ENCODE data around the gene TMEM229A.
"Not testable (repeated sequence)": the region's sequence is repeated elsewhere in the genome, so short reads cannot be mapped to it uniquely, and the experiment has no call there.

DNA sequence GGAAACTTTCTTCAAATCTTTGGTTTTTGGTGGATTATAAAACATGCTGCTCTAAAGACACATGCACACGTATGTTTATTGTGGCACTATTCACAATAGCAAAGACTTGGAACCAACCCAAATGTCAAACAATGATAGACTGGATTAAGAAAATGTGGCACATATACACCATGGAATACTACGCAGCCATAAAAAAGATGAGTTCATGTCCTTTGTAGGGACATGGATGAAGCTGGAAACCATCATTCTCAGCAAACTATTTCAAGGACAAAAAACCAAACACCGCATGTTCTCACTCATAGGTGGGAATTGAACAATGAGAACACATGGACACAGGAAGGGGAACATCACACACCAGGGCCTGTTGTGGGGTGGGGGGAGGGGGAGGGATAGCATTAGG is 8.5 kb downstream of the TMEM229A start:
- TF ChIP-seq, protein P1, sequence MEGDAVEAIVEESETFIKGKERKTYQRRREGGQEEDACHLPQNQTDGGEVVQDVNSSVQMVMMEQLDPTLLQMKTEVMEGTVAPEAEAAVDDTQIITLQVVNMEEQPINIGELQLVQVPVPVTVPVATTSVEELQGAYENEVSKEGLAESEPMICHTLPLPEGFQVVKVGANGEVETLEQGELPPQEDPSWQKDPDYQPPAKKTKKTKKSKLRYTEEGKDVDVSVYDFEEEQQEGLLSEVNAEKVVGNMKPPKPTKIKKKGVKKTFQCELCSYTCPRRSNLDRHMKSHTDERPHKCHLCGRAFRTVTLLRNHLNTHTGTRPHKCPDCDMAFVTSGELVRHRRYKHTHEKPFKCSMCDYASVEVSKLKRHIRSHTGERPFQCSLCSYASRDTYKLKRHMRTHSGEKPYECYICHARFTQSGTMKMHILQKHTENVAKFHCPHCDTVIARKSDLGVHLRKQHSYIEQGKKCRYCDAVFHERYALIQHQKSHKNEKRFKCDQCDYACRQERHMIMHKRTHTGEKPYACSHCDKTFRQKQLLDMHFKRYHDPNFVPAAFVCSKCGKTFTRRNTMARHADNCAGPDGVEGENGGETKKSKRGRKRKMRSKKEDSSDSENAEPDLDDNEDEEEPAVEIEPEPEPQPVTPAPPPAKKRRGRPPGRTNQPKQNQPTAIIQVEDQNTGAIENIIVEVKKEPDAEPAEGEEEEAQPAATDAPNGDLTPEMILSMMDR (IDR thresholded peaks at IDR 0.05; ENCODE audit: control extremely low read depth in 1 of 3, insufficient read depth in 1 of 3, low read depth in 1 of 3, low read length in 3 of 3) = not testable (repeated sequence)
- not testable (repeated sequence) for TF ChIP-seq POLR2A (IDR thresholded peaks at IDR 0.05; ENCODE audit: control extremely low read depth in 1 of 2, low read depth in 2 of 2, low read length in 2 of 2); EP300 (IDR thresholded peaks at IDR 0.05; ENCODE audit: borderline replicate concordance in 1 of 2, low read depth in 2 of 2, low read length in 2 of 2); POU5F1 (IDR thresholded peaks at IDR 0.05; ENCODE audit: low read depth, low read length); GABPA (IDR thresholded peaks at IDR 0.05; ENCODE audit: borderline replicate concordance, insufficient read depth, low read length); YY1 (IDR thresholded peaks at IDR 0.05; ENCODE audit: low read depth, low read length); ATF2 (IDR thresholded peaks at IDR 0.05; ENCODE audit: low read length)
